ENCODE results near the gene ZNF541. TPM values are rescaled to one million over a fixed set of nuclear protein-coding genes. Genes with fewer than 3 reads are reported as not detected.

The ZNF541 gene
- total and polyA plus RNA-seq, 11 donors: 0.15 to 3.8 (median 1.1) TPM

- Histone ChIP-seq H3K27me3 (peaks cover 0 to 6% (median 0%) of the 10 kb centered on the region in 9 donors), H3K36me3 (no peaks in the 10 kb centered on the region), H3K4me3 (no peak overlapping the region), H3K9me3 (no peaks in the 10 kb centered on the region), H3K27ac (no peak overlapping the region), H3K4me1 (peaks cover 0 to 28% (median 13%) of the 10 kb centered on the region in 12 donors)
- 79 to 86% (median 85%) methylated on average over 3 of the region's 3 CpGs for WGBS, 4 donors
- no peak for TF ChIP-seq POLR2A (IDR thresholded peaks at IDR 0.05)
- TF ChIP-seq, protein P1, sequence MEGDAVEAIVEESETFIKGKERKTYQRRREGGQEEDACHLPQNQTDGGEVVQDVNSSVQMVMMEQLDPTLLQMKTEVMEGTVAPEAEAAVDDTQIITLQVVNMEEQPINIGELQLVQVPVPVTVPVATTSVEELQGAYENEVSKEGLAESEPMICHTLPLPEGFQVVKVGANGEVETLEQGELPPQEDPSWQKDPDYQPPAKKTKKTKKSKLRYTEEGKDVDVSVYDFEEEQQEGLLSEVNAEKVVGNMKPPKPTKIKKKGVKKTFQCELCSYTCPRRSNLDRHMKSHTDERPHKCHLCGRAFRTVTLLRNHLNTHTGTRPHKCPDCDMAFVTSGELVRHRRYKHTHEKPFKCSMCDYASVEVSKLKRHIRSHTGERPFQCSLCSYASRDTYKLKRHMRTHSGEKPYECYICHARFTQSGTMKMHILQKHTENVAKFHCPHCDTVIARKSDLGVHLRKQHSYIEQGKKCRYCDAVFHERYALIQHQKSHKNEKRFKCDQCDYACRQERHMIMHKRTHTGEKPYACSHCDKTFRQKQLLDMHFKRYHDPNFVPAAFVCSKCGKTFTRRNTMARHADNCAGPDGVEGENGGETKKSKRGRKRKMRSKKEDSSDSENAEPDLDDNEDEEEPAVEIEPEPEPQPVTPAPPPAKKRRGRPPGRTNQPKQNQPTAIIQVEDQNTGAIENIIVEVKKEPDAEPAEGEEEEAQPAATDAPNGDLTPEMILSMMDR (IDR thresholded peaks at IDR 0.05): no peak
- DNase-seq (no peak), ATAC-seq (no peak)
- intact Hi-C loops (cut with DNase I): no loop called here
Observed at GRCh38 chr19:47526798-47527197, 46.1 kb downstream of the ZNF541 start.

DNA sequence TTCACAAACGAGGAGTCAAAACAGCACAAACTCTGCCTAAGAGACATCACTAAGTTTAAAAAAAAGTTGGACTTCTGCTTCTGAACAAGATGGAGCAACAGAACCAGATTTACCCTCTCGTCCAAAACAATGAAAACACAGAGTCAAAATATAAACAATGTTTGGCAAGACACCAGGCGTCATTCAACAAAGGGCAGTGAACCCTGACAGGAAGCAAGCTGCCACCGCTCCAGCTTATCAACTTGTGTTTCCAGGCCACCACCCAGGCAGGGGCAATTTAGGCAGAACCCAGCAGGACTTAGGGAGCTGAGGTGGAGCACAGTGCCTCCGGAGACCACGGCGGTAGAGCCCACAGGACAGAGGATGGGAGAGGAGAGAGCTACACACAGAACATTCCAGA lies 49.5 kb downstream of the ZNF541 start:
- peak in 2 of 5 donors; percentile 56 to 61 for DNase-seq
- Histone ChIP-seq H3K27me3 (peaks cover 0 to 7% (median 0%) of the 10 kb centered on the region in 9 donors), H3K9me3 (no peaks in the 10 kb centered on the region), H3K36me3 (no peaks in the 10 kb centered on the region), H3K27ac (peak overlapping the region in 11 of 12 donors; percentile 10 to 70 (median 46)), H3K4me3 (no peak overlapping the region), H3K4me1 (peaks cover 0 to 30% (median 13%) of the 10 kb centered on the region in 12 donors)
- TF ChIP-seq, protein P1 (IDR thresholded peaks at IDR 0.05): no peak
- no peak for TF ChIP-seq POLR2A (IDR thresholded peaks at IDR 0.05)
- peak in 3 of 4 donors; percentile 42 to 63 (median 48) for ATAC-seq
- intact Hi-C loops (cut with DNase I): loop anchor here in 2 of 10 donors (5.0 kb wide), 2 partner anchors 74 to 174 kb away; no protein-coding TSS in a partner anchor
- 11 to 19% (median 14%) methylated on average over 7 of the region's 7 CpGs for WGBS, 4 donors

Other genes starting within 250 kb of the ZNF541 start
- 1 to 10 TPM in 3 of 9 donors, under 1 TPM in 6; 0.12 to 3.3 (median 0.94) TPM for gene C5AR2, start 241.0 kb downstream of the ZNF541 start, total RNA-seq
- under 1 TPM; 0.23 to 0.55 TPM for gene C5AR2, start 241.0 kb downstream of the ZNF541 start, polyA plus RNA-seq
- gene DHX34, start 223.8 kb downstream of the ZNF541 start, total RNA-seq: 10 to 100 TPM in 2 of 9 donors, 1 to 10 TPM in 7; 3.7 to 10.6 (median 6.7) TPM
- 10 to 100 TPM in 1 of 2 donors, 1 to 10 TPM in 1; 6.1 to 13.3 TPM for gene DHX34, start 223.8 kb downstream of the ZNF541 start, polyA plus RNA-seq
- gene MEIS3, start 153.6 kb downstream of the ZNF541 start, total RNA-seq: 1 to 10 TPM; 1.8 to 6.0 (median 2.5) TPM
- gene MEIS3, start 153.6 kb downstream of the ZNF541 start, polyA plus RNA-seq: 1 to 10 TPM; 2.4 to 3.7 TPM
- under 1 TPM in 6 of 9 donors, not detected in 3; 0.08 to 0.67 (median 0.30) TPM for gene SLC8A2, start 101.3 kb downstream of the ZNF541 start, total RNA-seq
- under 1 TPM in 1 of 2 donors, not detected in 1; 0.12 TPM for gene SLC8A2, start 101.3 kb downstream of the ZNF541 start, polyA plus RNA-seq
- 1 to 10 TPM; 3.2 to 9.5 (median 7.0) TPM for gene KPTN, start 88.9 kb downstream of the ZNF541 start, total RNA-seq
- 10 to 100 TPM in 1 of 2 donors, 1 to 10 TPM in 1; 9.4 to 15.8 TPM for gene KPTN, start 88.9 kb downstream of the ZNF541 start, polyA plus RNA-seq
- gene NAPA, start 58.1 kb downstream of the ZNF541 start, total RNA-seq: 100 to 1,000 TPM; 113 to 238 (median 125) TPM
- gene NAPA, start 58.1 kb downstream of the ZNF541 start, polyA plus RNA-seq: 100 to 1,000 TPM; 118 to 121 TPM
- gene BICRA, start 36.0 kb upstream of the ZNF541 start, total RNA-seq: 10 to 100 TPM in 3 of 9 donors, 1 to 10 TPM in 6; 5.3 to 14.5 (median 8.7) TPM
- 1 to 10 TPM; 7.2 to 7.6 TPM for gene BICRA, start 36.0 kb upstream of the ZNF541 start, polyA plus RNA-seq
- 100 to 1,000 TPM in 1 of 9 donors, 10 to 100 TPM in 8; 39.9 to 133 (median 45.1) TPM for gene EHD2, start 140.3 kb upstream of the ZNF541 start, total RNA-seq
- gene EHD2, start 140.3 kb upstream of the ZNF541 start, polyA plus RNA-seq: 10 to 100 TPM; 30.6 to 52.7 TPM
- 100 to 1,000 TPM; 132 to 206 (median 171) TPM for gene NOP53, start 172.4 kb upstream of the ZNF541 start, total RNA-seq
- 100 to 1,000 TPM; 242 to 259 TPM for gene NOP53, start 172.4 kb upstream of the ZNF541 start, polyA plus RNA-seq
- 1,000 to 10,000 TPM in 5 of 9 donors, 100 to 1,000 TPM in 4; 790 to 2,748 (median 1,081) TPM for gene SELENOW, start 205.6 kb upstream of the ZNF541 start, total RNA-seq
- gene SELENOW, start 205.6 kb upstream of the ZNF541 start, polyA plus RNA-seq: 1,000 to 10,000 TPM in 1 of 2 donors, 100 to 1,000 TPM in 1; 647 to 2,041 TPM
- not detected for gene TPRX1, start 231.4 kb upstream of the ZNF541 start, total RNA-seq
- not detected for gene TPRX1, start 231.4 kb upstream of the ZNF541 start, polyA plus RNA-seq
- not detected for gene CRX, start 248.8 kb upstream of the ZNF541 start, total RNA-seq
- not detected for gene CRX, start 248.8 kb upstream of the ZNF541 start, polyA plus RNA-seq